Neuronal stem cell (in vitro differentiated cells): ENCODE results near the gene SMPD1.

Experiments used
- DNase-seq: peaks from one replicate; pipeline ENCODE4 v3.0.0-alpha.2; 2013; ENCODE audit warnings: low spot score
- H2AFZ ChIP-seq: one replicate; pipeline ENCODE4 v1.6.1; 2013; ENCODE audit warnings: mild to moderate bottlenecking, low read length, inconsistent platforms
- H2AK5ac ChIP-seq: 2 replicates; pipeline ENCODE4 v1.6.1; 2013; ENCODE audit warnings: low read depth, mild to moderate bottlenecking, inconsistent platforms, low read length, moderate library complexity, mixed read lengths
- H2BK120ac ChIP-seq: 2 replicates; pipeline ENCODE4 v1.6.1; 2013; ENCODE audit warnings: low read depth, mild to moderate bottlenecking, inconsistent platforms, low read length, moderate library complexity, mixed read lengths
- H2BK12ac ChIP-seq: one replicate; pipeline ENCODE4 v1.6.1; 2013; ENCODE audit warnings: low read length, inconsistent platforms
- H2BK15ac ChIP-seq: 2 replicates; pipeline ENCODE4 v1.6.1; 2013; ENCODE audit warnings: mild to moderate bottlenecking, low read length, inconsistent platforms, mixed read lengths
- H2BK5ac ChIP-seq: one replicate; pipeline ENCODE4 v1.6.1; 2013; ENCODE audit warnings: inconsistent platforms, mild to moderate bottlenecking, low read length, moderate library complexity
- H3K14ac ChIP-seq: one replicate; pipeline ENCODE4 v1.6.1; 2013; ENCODE audit warnings: low read length, inconsistent platforms
- H3K18ac ChIP-seq: 2 replicates; pipeline ENCODE4 v1.6.1; 2013; ENCODE audit warnings: low read length, inconsistent platforms
- H3K23ac ChIP-seq: 2 replicates; pipeline ENCODE4 v1.6.1; 2013; ENCODE audit warnings: low read depth, mild to moderate bottlenecking, mixed read lengths, low read length, inconsistent platforms; ENCODE audit not compliant: poor library complexity
- H3K27ac ChIP-seq: replicated peaks from 3 replicates; pipeline ENCODE4 v1.5.1; 2013; ENCODE audit warnings: low read length, inconsistent platforms
- H3K27me3 ChIP-seq, 3 experiments: 2 replicates each; pipeline ENCODE4 v1.6.1; 2013; ENCODE audit warnings: low read length in 3 of 3, mild to moderate bottlenecking in 2 of 3, inconsistent platforms in 1 of 3, low read depth in 1 of 3, mixed read lengths in 1 of 3, moderate library complexity in 1 of 3; ENCODE audit not compliant: control insufficient read depth in 3 of 3, insufficient read depth in 3 of 3
- H3K36me3 ChIP-seq, 2 donors: replicated peaks in 1 of 2; 2 replicates each; pipeline ENCODE4 v1.6.1; 2013; ENCODE audit warnings: low read length in 2 of 2; ENCODE audit not compliant: control insufficient read depth in 2 of 2, insufficient read depth in 2 of 2
- H3K4ac ChIP-seq: 2 replicates; pipeline ENCODE4 v1.6.1; 2013; ENCODE audit warnings: inconsistent platforms, mild to moderate bottlenecking, low read length, moderate library complexity
- H3K4me1 ChIP-seq, 2 donors: 1 replicate in 1 of 2; 2 replicates in 1 of 2; pipeline ENCODE4 v1.6.1; 2013; ENCODE audit warnings: low read length in 2 of 2, low read depth in 1 of 2; ENCODE audit not compliant: control insufficient read depth in 2 of 2, insufficient read depth in 1 of 2
- H3K4me2 ChIP-seq: one replicate; pipeline ENCODE4 v1.6.1; 2013; ENCODE audit warnings: mild to moderate bottlenecking, low read length, inconsistent platforms; ENCODE audit not compliant: insufficient read depth, poor library complexity, severe bottlenecking
- H3K4me3 ChIP-seq, 2 donors: 2 replicates each; pipeline ENCODE4 v1.5.1; 2013; ENCODE audit warnings: low read length in 2 of 2, mild to moderate bottlenecking in 2 of 2, inconsistent platforms in 1 of 2, moderate library complexity in 1 of 2
- H3K79me1 ChIP-seq: one replicate; pipeline ENCODE4 v1.6.1; 2013; ENCODE audit warnings: low read depth, mild to moderate bottlenecking, inconsistent platforms, low read length, moderate library complexity
- H3K9ac ChIP-seq: one replicate; pipeline ENCODE4 v1.6.1; 2013; ENCODE audit warnings: mild to moderate bottlenecking, low read depth, low read length, inconsistent platforms; ENCODE audit not compliant: poor library complexity
- H3K9me3 ChIP-seq, 2 donors: replicated peaks in 1 of 2; 2 replicates each; pipeline versions ENCODE3 to v1.6.1; 2013; ENCODE audit warnings: low read length in 2 of 2, mild to moderate bottlenecking in 2 of 2, inconsistent platforms in 1 of 2, low read depth in 1 of 2, mixed read lengths in 1 of 2, moderate library complexity in 1 of 2; ENCODE audit not compliant: control insufficient read depth in 2 of 2, insufficient read depth in 1 of 2
- H4K8ac ChIP-seq: one replicate; pipeline ENCODE4 v1.6.1; 2013; ENCODE audit warnings: low read depth, mild to moderate bottlenecking, inconsistent platforms, low read length, moderate library complexity
- H4K91ac ChIP-seq: one replicate; pipeline ENCODE4 v1.6.1; 2013; ENCODE audit warnings: low read length, low read depth, mild to moderate bottlenecking, inconsistent platforms; ENCODE audit not compliant: poor library complexity
- WGBS, 2 donors: extraction: QIAGEN DNeasy Blood & Tissue Kit; methylation state at CpG; one replicate each; pipeline ENCODE4 v1.1.7; 2013; ENCODE audit warnings: missing lambda C conversion rate in 2 of 2, mixed read lengths in 1 of 2; ENCODE audit not compliant: insufficient read length in 2 of 2, insufficient replicate concordance in 1 of 2; ENCODE audit errors: extremely low coverage in 2 of 2; 5-methylcytosine and 5-hydroxymethylcytosine counted together

Gene SMPD1

GRCh38 chr11:6401464-6401863 is 11.2 kb downstream of the SMPD1 start:
- Histone ChIP-seq H3K14ac (no peak overlapping the region), H4K8ac (no peak overlapping the region), H2BK5ac (no peak overlapping the region), H3K36me3 (peaks cover 33 to 47% of the 10 kb centered on the region in 2 donors), H3K79me1 (peaks cover 11% of the 10 kb centered on the region), H3K4ac (no peak overlapping the region), H3K4me3 (no peak overlapping the region), H3K27me3 (no peaks in the 10 kb centered on the region), H3K27ac (no peak overlapping the region), H3K9me3 (no peaks in the 10 kb centered on the region), H3K23ac (peak overlapping the region; percentile 18), H3K18ac (no peak overlapping the region), H2AK5ac (no peak overlapping the region), H2BK12ac (no peak overlapping the region), H3K4me2 (no peak overlapping the region), H2BK120ac (no peak overlapping the region), H2BK15ac (no peak overlapping the region), H3K4me1 (peaks cover 16 to 35% of the 10 kb centered on the region in 2 donors), H2AFZ (no peak overlapping the region), H4K91ac (no peak overlapping the region), H3K9ac (peak overlapping the region; percentile 45)
- WGBS, 2 donors = no CpG with 5 or more reads among the region's 7 CpGs
- no peak for DNase-seq

GRCh38 chr11:6402061-6402470 is 11.8 kb downstream of the SMPD1 start:
- Histone ChIP-seq H2BK12ac (no peak overlapping the region), H3K23ac (peak overlapping the region; percentile 7), H3K18ac (no peak overlapping the region), H3K4me3 (no peak overlapping the region), H3K27ac (no peak overlapping the region), H3K27me3 (no peaks in the 10 kb centered on the region), H3K9me3 (no peaks in the 10 kb centered on the region), H3K4me1 (peaks cover 16 to 37% of the 10 kb centered on the region in 2 donors), H2BK120ac (no peak overlapping the region), H3K4ac (no peak overlapping the region), H2BK15ac (no peak overlapping the region), H3K9ac (peak overlapping the region; percentile 6), H4K91ac (no peak overlapping the region), H2AFZ (no peak overlapping the region), H3K14ac (no peak overlapping the region), H2BK5ac (no peak overlapping the region), H4K8ac (no peak overlapping the region), H3K79me1 (peaks cover 11% of the 10 kb centered on the region), H3K36me3 (peaks cover 33 to 44% of the 10 kb centered on the region in 2 donors), H2AK5ac (no peak overlapping the region), H3K4me2 (no peak overlapping the region)
- no peak for DNase-seq
- no CpG with 5 or more reads among the region's 12 CpGs for WGBS, 2 donors

GRCh38 chr11:6402561-6402981 is 12.3 kb downstream of the SMPD1 start:
- Histone ChIP-seq H4K8ac (no peak overlapping the region), H3K23ac (no peak overlapping the region), H3K4me2 (no peak overlapping the region), H2AK5ac (no peak overlapping the region), H3K79me1 (peaks cover 11% of the 10 kb centered on the region), H3K4me1 (peaks cover 16 to 37% of the 10 kb centered on the region in 2 donors), H2BK120ac (no peak overlapping the region), H3K36me3 (peaks cover 31 to 43% of the 10 kb centered on the region in 2 donors), H3K27me3 (no peaks in the 10 kb centered on the region), H2AFZ (no peak overlapping the region), H2BK15ac (no peak overlapping the region), H2BK5ac (no peak overlapping the region), H2BK12ac (no peak overlapping the region), H4K91ac (no peak overlapping the region), H3K14ac (no peak overlapping the region), H3K18ac (no peak overlapping the region), H3K4me3 (no peak overlapping the region), H3K9ac (no peak overlapping the region), H3K27ac (no peak overlapping the region), H3K9me3 (no peaks in the 10 kb centered on the region), H3K4ac (no peak overlapping the region)
- no peak for DNase-seq
- no CpG with 5 or more reads among the region's 7 CpGs for WGBS, 2 donors

GRCh38 chr11:6403539-6403938 is 13.3 kb downstream of the SMPD1 start:
- Histone ChIP-seq H3K27ac (no peak overlapping the region), H3K9me3 (no peaks in the 10 kb centered on the region)

More at GRCh38 chr11:6403539-6403938, 13.3 kb downstream of the SMPD1 start:
- H2BK12ac ChIP-seq = no peak overlapping the region
- H2BK5ac ChIP-seq = no peak overlapping the region
- H3K36me3 ChIP-seq = peaks cover 28 to 47% of the 10 kb centered on the region in 2 donors
- H3K4me3 ChIP-seq = no peak overlapping the region
- peaks cover 11% of the 10 kb centered on the region for H3K79me1 ChIP-seq
- no peak overlapping the region for H2BK15ac ChIP-seq
- WGBS, 2 donors = no CpG with 5 or more reads among the region's 8 CpGs
- H3K9ac ChIP-seq = no peak overlapping the region
- no peak overlapping the region for H3K18ac ChIP-seq
- H3K4me1 ChIP-seq = peaks cover 16 to 28% of the 10 kb centered on the region in 2 donors
- no peaks in the 10 kb centered on the region for H3K27me3 ChIP-seq
- no peak overlapping the region for H4K8ac ChIP-seq
- peak overlapping the region; percentile 46 for H4K91ac ChIP-seq
- no peak overlapping the region for H3K23ac ChIP-seq
- no peak overlapping the region for H2AFZ ChIP-seq
- H3K4ac ChIP-seq = no peak overlapping the region
- no peak overlapping the region for H2AK5ac ChIP-seq
- no peak overlapping the region for H3K4me2 ChIP-seq
- DNase-seq = no peak
- no peak overlapping the region for H3K14ac ChIP-seq
- H2BK120ac ChIP-seq = no peak overlapping the region
